Lower leg skin (tissue), 4 donors: ENCODE measurements around the gene ZNF837. TPM values are rescaled to one million over a fixed set of nuclear protein-coding genes. Genes with fewer than 3 reads are reported as not detected.

Experiments
- DNase-seq, 2 donors: peaks; one replicate each; pipeline ENCODE4 v3.0.0-alpha.2; 2019; ENCODE audit warnings: low spot score in 2 of 2
- H3K4me3 ChIP-seq: fragments of 200-600 bp; sonication (generic); 2 replicates; pipeline ENCODE4 v1.5.1; 2017; ENCODE audit warnings: mild to moderate bottlenecking, low read depth; ENCODE audit not compliant: poor library complexity, severe bottlenecking
- CTCF ChIP-seq, 3 donors: fragments of 450-650 bp; IDR thresholded peaks; one replicate each; pipeline ENCODE4 v1.5.1; 2016; ENCODE audit warnings: antibody characterized with exemption in 3 of 3, mild to moderate bottlenecking in 3 of 3, moderate library complexity in 2 of 3
- POLR2A ChIP-seq, 2 donors: fragments of 450-650 bp; IDR thresholded peaks; one replicate each; pipeline ENCODE4 v1.6.1; 2016 to 2017; ENCODE audit warnings: antibody characterized with exemption in 2 of 2, mild to moderate bottlenecking in 1 of 2, moderate library complexity in 1 of 2
- WGBS, 2 donors: methylation state at CpG; one replicate each; pipeline ENCODE4 v1.1.5; 2018; 5-methylcytosine and 5-hydroxymethylcytosine counted together
- intact Hi-C: fragments of 100-400 bp; cut with DNase I; formaldehyde crosslinking; loops from one replicate; pipeline ENCODE4 v1.15.0; 2023; ENCODE audit warnings: low total_unique reads
- total RNA-seq, 4 donors: library from RNA; depleted of rRNA; stranded (reverse); fragments of >200 nt; gene quantifications; one replicate each; pipeline ENCODE4 v1.1.0, GENCODE V29; 2016

Gene ZNF837
- total RNA-seq, 4 donors from 2014 or later, result 4.7 to 12.0 (median 8.5) TPM

DNA sequence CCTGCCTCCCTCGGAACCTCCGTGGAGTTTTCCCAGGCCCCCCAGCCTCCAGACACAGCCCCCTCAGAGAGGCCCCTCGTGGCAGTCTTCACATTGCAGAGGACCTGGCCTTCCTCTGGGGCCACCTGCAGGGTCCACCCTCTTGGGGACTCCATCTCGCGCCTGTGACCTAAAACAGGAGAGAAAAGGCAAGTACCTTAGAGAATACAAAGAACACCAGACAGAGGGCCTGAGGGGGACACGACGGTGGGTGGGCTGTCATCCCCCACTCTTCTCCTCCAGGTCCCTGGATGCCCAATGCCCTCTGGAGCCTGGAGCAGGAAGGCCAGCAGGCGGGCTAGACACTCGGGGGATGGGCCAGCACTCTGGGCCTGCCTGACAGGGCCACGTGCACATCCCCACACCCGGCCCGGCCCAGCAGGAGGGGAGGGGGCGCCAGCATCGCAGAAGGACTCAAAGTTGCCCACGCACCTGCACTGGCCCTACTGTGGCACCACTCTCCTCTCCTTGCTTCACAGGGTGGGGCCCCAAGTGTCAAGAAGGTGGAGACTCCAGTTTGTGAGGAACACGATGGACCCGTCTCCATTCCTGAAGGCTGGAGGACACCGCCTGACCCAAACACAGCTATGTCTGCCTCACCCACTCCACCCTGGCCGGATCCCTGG, 23.2 kb downstream of the ZNF837 start:
- no peak overlapping the region for H3K4me3 ChIP-seq
- intact Hi-C loops, result no loop called here
- no peak for DNase-seq
- TF ChIP-seq POLR2A (IDR thresholded peaks at IDR 0.05) (no peak), CTCF (IDR thresholded peaks at IDR 0.05) (no peak)
- WGBS, 2 donors, result 71 to 88% methylated on average over 19 of the region's 19 CpGs

DNA sequence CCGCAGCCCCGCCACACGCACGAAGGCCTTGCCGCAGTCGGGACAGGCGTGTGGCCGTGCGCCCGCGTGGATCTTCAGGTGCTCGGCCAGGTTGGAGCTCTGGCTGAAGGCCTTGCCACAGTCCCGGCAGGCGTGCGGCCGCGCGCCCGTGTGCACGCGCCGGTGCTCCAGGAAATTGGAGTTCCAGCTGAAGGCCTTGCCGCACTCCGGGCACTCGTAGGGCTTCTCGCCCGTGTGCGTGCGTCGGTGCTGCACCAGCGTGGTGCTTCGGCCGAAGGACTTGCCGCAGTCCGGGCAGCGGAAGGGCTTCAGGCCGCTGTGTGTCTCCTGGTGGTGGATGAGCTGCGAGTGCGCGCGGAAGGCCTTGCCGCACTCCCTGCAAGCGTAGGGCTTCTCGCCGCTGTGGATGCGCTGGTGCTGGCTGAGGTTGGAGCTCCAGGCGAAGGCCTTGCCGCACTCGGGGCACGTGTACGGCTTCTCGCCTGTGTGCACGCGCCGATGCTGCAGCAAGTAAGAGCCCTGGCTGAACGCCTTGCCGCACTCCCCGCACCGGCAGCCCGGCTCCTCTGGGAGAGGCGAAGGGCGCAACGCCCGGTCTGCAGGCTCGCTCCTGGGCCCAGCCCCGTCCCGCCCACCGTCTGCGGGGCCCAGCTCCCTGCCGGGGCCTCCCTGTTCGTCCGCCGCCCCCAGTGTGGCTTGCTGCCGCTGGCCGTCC, 23.9 kb downstream of the ZNF837 start:
- DNase-seq, result no peak
- no peak overlapping the region for H3K4me3 ChIP-seq
- WGBS, 2 donors, result 54 to 57% methylated on average over 62 to 67 of the region's 75 CpGs
- intact Hi-C loops, result no loop called here
- no peak for TF ChIP-seq POLR2A (IDR thresholded peaks at IDR 0.05)
- no peak for TF ChIP-seq CTCF (IDR thresholded peaks at IDR 0.05)

- WGBS, 2 donors, result 30 to 36% methylated on average over 21 to 63 of the region's 94 CpGs
- no peak for DNase-seq
- H3K4me3 ChIP-seq, result no peak overlapping the region
- TF ChIP-seq CTCF (IDR thresholded peaks at IDR 0.05) (no peak), POLR2A (IDR thresholded peaks at IDR 0.05) (no peak)
- intact Hi-C loops, result no loop called here
Observed at GRCh38 chr19:58355908-58356765, 24.7 kb downstream of the ZNF837 start.

DNA sequence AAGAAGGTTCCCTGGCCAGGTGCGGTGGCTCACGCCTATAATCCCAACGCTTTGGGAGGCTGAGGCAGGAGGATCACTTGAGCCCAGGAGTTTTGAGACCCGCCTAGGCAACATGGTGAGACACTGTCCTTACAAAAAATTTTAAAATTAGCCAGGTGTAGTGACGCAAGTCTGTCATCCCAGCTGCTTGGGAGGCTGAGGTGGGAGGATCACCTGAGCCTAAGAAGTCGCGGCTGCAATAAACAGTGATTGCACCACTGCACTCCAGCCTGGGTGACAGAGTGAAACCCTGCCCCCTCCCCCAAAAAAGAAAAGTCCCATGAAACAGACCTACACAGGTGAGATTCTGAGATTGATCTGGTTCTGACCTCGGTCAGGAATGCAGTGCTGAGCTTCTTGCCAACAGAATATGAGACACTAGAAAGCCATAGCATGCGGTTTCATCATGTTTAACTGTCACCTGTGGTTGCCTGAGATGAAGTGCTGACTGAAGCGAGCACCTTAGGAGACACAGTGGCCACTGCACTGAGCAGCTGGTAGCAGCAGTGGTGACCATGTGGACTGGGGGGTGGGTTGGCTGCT, 25.5 kb downstream of the ZNF837 start:
- no peak for DNase-seq
- intact Hi-C loops, result no loop called here
- H3K4me3 ChIP-seq, result no peak overlapping the region
- 92% methylated on average over 10 of the region's 10 CpGs for WGBS, 2 donors
- TF ChIP-seq CTCF (IDR thresholded peaks at IDR 0.05), result no peak
- TF ChIP-seq POLR2A (IDR thresholded peaks at IDR 0.05), result no peak

DNA sequence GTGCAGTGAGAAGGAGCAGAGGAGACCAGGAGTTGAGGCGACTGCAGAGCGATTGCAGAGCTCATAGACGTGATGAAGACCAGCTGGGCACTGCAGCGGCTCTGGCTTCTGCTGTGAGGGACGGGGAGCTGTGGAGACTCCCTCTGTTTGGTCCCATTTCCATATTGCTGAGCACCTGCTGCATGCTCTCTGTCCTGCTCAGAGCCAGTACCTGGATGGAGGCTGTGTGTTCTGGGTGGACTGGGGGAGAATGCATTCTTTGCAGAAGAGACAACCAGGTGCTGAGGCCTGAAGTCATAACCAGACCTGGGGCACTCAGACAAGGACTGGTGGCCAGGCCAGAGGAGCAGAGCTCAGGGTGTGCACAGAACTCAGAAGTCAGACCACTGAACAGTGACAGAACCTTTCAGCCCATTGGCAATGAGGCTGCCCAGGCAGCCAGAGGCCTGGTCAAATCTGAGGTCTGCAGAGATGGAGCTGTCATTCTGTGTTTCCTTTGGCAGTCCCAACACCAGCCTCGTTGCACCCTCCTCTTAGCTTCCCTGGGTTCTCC, 26.3 kb downstream of the ZNF837 start:
- no peak overlapping the region for H3K4me3 ChIP-seq
- intact Hi-C loops, result no loop called here
- DNase-seq, result no peak
- 73 to 82% methylated on average over 6 of the region's 6 CpGs for WGBS, 2 donors
- no peak for TF ChIP-seq POLR2A (IDR thresholded peaks at IDR 0.05)
- TF ChIP-seq CTCF (IDR thresholded peaks at IDR 0.05), result no peak
